Measurements from ENCODE around the gene STK32C. TPM values are rescaled to one million over a fixed set of nuclear protein-coding genes. Genes with fewer than 3 reads are reported as not detected.

The STK32C gene
- total RNA-seq, 1 donor from 2014 or later = 13.6 TPM

DNA sequence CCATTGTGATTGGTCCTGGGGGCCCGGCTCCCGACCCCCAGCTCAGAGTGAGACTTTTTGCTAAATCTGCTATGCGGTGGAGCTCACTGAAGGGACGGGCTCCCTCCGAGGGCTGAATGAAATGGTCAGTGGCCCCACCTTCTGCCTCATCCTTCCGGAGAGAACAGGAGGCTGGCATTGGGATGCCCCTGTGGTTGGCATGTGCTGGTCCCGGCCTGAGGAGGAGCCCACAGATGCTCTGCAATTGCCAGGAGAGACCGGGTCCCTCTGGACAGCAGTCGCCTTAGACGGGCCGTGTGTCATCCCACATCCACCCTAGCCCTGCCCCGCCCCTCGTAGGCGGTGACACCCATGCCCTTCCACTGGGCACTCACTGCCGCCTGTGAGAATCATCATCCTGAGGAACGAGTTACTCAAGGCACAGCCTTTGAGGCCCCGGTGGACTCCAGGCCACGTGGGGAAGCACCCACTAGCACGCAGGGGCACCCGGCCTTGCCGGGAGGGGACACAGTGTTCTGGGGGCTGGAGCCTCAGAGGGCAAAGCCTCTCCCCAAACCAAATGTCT, 142.3 kb downstream of the STK32C start:
- Histone ChIP-seq H3K4me1 (ENCODE audit: insufficient read depth, low read length) (no peaks in the 10 kb centered on the region), H2AFZ (ENCODE audit: low read depth, low read length) (no peak overlapping the region), H3K4me3 (ENCODE audit: insufficient read depth, low read depth, low read length) (no peak overlapping the region), H3K27me3 (ENCODE audit: insufficient read depth, low read length) (peaks cover 8% of the 10 kb centered on the region), H3K4me2 (ENCODE audit: low read length) (no peak overlapping the region), H3K79me2 (ENCODE audit: insufficient read depth, low read length) (no peaks in the 10 kb centered on the region), H3K9me3 (ENCODE audit: insufficient read depth, low read depth, low read length) (no peaks in the 10 kb centered on the region), H3K36me3 (ENCODE audit: insufficient read depth, low read length) (no peaks in the 10 kb centered on the region), H3K27ac (ENCODE audit: low read depth, low read length) (no peak overlapping the region), H4K20me1 (ENCODE audit: insufficient read depth, low read length) (no peaks in the 10 kb centered on the region), H3K9ac (ENCODE audit: low read length) (no peak overlapping the region)
- no peaks in the 10 kb centered on the region for H3K9me3 Mint-ChIP-seq (ENCODE audit: unreplicated experiment)
- DNase-seq (ENCODE audit: low read depth) (no peak), FAIRE-seq (no peak)
- H3K36me3 Mint-ChIP-seq (ENCODE audit: low read depth, unreplicated experiment) = no peaks in the 10 kb centered on the region
- peaks cover 3% of the 10 kb centered on the region for H3K4me1 Mint-ChIP-seq (ENCODE audit: low read depth, unreplicated experiment)
- H3K27ac Mint-ChIP-seq (ENCODE audit: unreplicated experiment) = no peak overlapping the region
- no peak for TF ChIP-seq EZH2 (IDR thresholded peaks at IDR 0.05; ENCODE audit: insufficient read depth, low read length)
- TF ChIP-seq CTCF (IDR thresholded peaks at IDR 0.05; ENCODE audit: insufficient read depth, low read depth, low read length) = no peak
- peaks cover 33% of the 10 kb centered on the region for H3K27me3 Mint-ChIP-seq (ENCODE audit: low read depth, unreplicated experiment)
- no peak overlapping the region for H3K4me3 Mint-ChIP-seq (ENCODE audit: unreplicated experiment)

DNA sequence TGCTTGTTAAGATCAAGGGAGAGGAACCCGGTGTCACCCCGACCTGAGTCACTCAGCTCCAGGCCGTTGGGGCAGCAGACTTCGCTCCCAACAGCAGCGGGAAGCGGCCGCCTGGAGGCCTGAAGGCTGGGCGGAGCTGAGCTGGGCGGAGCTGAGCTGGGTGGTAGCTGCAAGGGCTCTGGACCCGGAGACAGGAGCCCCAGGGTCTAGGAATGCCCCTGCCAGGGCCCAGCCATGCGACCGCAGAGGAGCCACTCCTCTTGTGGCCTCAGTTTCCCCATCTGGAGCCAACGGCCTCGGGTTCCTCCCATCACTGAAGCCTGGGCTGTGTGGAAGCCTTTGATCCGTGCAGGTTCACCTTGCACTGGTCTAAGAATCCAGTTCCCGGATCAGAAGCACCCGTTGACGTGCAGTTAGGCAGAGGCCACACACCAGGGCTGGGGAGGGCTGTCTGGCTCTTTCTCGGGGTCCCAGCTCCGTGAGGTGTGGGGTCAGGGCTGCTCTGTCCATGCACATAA, 142.9 kb downstream of the STK32C start:
- FAIRE-seq (no peak), DNase-seq (ENCODE audit: low read depth) (no peak)
- Mint-ChIP-seq H3K36me3 (ENCODE audit: low read depth, unreplicated experiment) (no peaks in the 10 kb centered on the region), H3K27me3 (ENCODE audit: low read depth, unreplicated experiment) (peaks cover 32% of the 10 kb centered on the region), H3K27ac (ENCODE audit: unreplicated experiment) (no peak overlapping the region), H3K4me3 (ENCODE audit: unreplicated experiment) (no peak overlapping the region), H3K9me3 (ENCODE audit: unreplicated experiment) (no peaks in the 10 kb centered on the region), H3K4me1 (ENCODE audit: low read depth, unreplicated experiment) (peaks cover 3% of the 10 kb centered on the region)
- no peak overlapping the region for H3K27ac ChIP-seq (ENCODE audit: low read depth, low read length)
- H3K36me3 ChIP-seq (ENCODE audit: insufficient read depth, low read length) = no peaks in the 10 kb centered on the region
- H3K9me3 ChIP-seq (ENCODE audit: insufficient read depth, low read depth, low read length) = no peaks in the 10 kb centered on the region
- TF ChIP-seq CTCF (IDR thresholded peaks at IDR 0.05; ENCODE audit: insufficient read depth, low read depth, low read length) = no peak
- no peak for TF ChIP-seq EZH2 (IDR thresholded peaks at IDR 0.05; ENCODE audit: insufficient read depth, low read length)
- no peaks in the 10 kb centered on the region for H4K20me1 ChIP-seq (ENCODE audit: insufficient read depth, low read length)
- peaks cover 8% of the 10 kb centered on the region for H3K27me3 ChIP-seq (ENCODE audit: insufficient read depth, low read length)
- no peaks in the 10 kb centered on the region for H3K79me2 ChIP-seq (ENCODE audit: insufficient read depth, low read length)
- H3K4me2 ChIP-seq (ENCODE audit: low read length) = no peak overlapping the region
- H3K9ac ChIP-seq (ENCODE audit: low read length) = no peak overlapping the region
- H3K4me1 ChIP-seq (ENCODE audit: insufficient read depth, low read length) = no peaks in the 10 kb centered on the region
- H2AFZ ChIP-seq (ENCODE audit: low read depth, low read length) = no peak overlapping the region
- H3K4me3 ChIP-seq (ENCODE audit: insufficient read depth, low read depth, low read length) = no peak overlapping the region

DNA sequence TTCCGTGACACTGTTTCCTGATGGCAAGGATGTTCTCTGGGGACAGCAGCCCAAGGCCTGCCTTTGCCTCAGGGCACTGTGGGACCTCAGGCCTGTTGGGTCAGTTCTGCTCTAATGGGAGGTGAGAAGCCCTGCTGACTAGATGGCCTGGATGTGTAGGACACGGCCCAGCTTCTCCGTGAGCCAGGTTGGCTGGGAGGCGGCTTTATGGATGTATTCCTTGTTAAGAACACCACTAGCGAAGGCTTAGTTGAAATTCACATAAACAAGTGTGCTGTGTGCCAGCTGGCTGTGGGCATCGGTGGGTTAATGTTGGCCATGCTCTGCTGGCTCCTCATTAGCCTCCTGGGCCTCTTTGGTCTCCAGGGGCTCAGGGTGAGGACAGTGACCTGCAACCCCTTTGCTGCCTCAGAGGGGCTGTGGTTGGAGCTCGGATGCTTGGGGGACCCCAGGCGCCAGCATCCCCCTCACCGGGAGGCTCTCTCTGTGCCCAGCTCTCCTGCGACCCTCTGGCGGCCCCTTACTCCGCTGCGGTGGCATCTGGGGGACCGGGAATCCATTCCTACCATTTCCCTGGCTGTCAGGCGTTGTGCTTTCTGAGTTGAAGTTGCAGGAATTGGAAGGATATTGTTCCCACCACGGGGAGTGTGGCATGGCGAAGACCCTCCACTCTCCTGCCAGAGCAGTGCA, 143.8 kb downstream of the STK32C start:
- Histone ChIP-seq H3K4me1 (ENCODE audit: insufficient read depth, low read length) (no peaks in the 10 kb centered on the region), H3K27me3 (ENCODE audit: insufficient read depth, low read length) (peaks cover 8% of the 10 kb centered on the region), H3K4me2 (ENCODE audit: low read length) (no peak overlapping the region), H4K20me1 (ENCODE audit: insufficient read depth, low read length) (no peaks in the 10 kb centered on the region), H3K9me3 (ENCODE audit: insufficient read depth, low read depth, low read length) (no peaks in the 10 kb centered on the region), H2AFZ (ENCODE audit: low read depth, low read length) (no peak overlapping the region), H3K79me2 (ENCODE audit: insufficient read depth, low read length) (no peaks in the 10 kb centered on the region), H3K27ac (ENCODE audit: low read depth, low read length) (no peak overlapping the region), H3K4me3 (ENCODE audit: insufficient read depth, low read depth, low read length) (no peak overlapping the region), H3K9ac (ENCODE audit: low read length) (no peak overlapping the region), H3K36me3 (ENCODE audit: insufficient read depth, low read length) (no peaks in the 10 kb centered on the region)
- Mint-ChIP-seq H3K9me3 (ENCODE audit: unreplicated experiment) (no peaks in the 10 kb centered on the region), H3K27ac (ENCODE audit: unreplicated experiment) (no peak overlapping the region), H3K36me3 (ENCODE audit: low read depth, unreplicated experiment) (no peaks in the 10 kb centered on the region), H3K4me1 (ENCODE audit: low read depth, unreplicated experiment) (peaks cover 3% of the 10 kb centered on the region), H3K4me3 (ENCODE audit: unreplicated experiment) (no peak overlapping the region), H3K27me3 (ENCODE audit: low read depth, unreplicated experiment) (peaks cover 29% of the 10 kb centered on the region)
- no peak for TF ChIP-seq CTCF (IDR thresholded peaks at IDR 0.05; ENCODE audit: insufficient read depth, low read depth, low read length)
- no peak for TF ChIP-seq EZH2 (IDR thresholded peaks at IDR 0.05; ENCODE audit: insufficient read depth, low read length)
- no peak for DNase-seq (ENCODE audit: low read depth)
- no peak for FAIRE-seq
